AG04450 (cell line): ENCODE measurements around the gene KANK2. TPM values are rescaled to one million over a fixed set of nuclear protein-coding genes. Genes with fewer than 3 reads are reported as not detected.

Experiments used
- CTCF ChIA-PET: fragments of 300-600, 350-600 bp; formaldehyde crosslinking; extraction: SDS; loops from one replicate; lab custom pipeline; 2022; ENCODE audit warnings: antibody characterized with exemption, inconsistent platforms; lab: Charles Lee
- POLR2A ChIA-PET: fragments of 350-600 bp; formaldehyde crosslinking; extraction: SDS; loops from one replicate; lab custom pipeline; 2021; ENCODE audit warnings: antibody characterized with exemption, inconsistent platforms; lab: Yijun Ruan, JAX
- DNase-seq: peaks from one replicate; pipeline ENCODE4 v3.0.0-alpha.2; 2011; ENCODE audit warnings: low read depth, low spot score
- H3K27ac ChIP-seq: one replicate; pipeline ENCODE4 v1.5.1; 2012; ENCODE audit warnings: low read depth, low read length, control low read depth
- H3K27me3 ChIP-seq: one replicate; pipeline ENCODE4 v1.6.0; 2012; ENCODE audit warnings: low read length; ENCODE audit not compliant: control insufficient read depth, insufficient read depth
- H3K4me3 ChIP-seq: 2 replicates; pipeline ENCODE4 v1.5.1; 2011; ENCODE audit warnings: mild to moderate bottlenecking, low read depth, low read length, control low read depth
- H3K9me3 ChIP-seq: 2 replicates; pipeline ENCODE4 v1.5.1; 2012; ENCODE audit warnings: low read length; ENCODE audit not compliant: control insufficient read depth, insufficient read depth
- polyA plus RNA-seq: library from polyadenylated mRNA; depleted of rRNA; stranded (reverse); fragments of >200 nt; gene quantifications from 2 replicates; pipeline ENCODE4 v1.2.3, GENCODE V29; 2011; rRNA removed
- TF ChIP-seq, protein P1 (sequence below): IDR thresholded peaks from 2 replicates; pipeline ENCODE4 v1.5.1; 2011; ENCODE audit warnings: low read depth, low read length, control low read depth, inconsistent platforms

Gene KANK2
- polyA plus RNA-seq, 1 experiment, result 83.2 TPM

DNA sequence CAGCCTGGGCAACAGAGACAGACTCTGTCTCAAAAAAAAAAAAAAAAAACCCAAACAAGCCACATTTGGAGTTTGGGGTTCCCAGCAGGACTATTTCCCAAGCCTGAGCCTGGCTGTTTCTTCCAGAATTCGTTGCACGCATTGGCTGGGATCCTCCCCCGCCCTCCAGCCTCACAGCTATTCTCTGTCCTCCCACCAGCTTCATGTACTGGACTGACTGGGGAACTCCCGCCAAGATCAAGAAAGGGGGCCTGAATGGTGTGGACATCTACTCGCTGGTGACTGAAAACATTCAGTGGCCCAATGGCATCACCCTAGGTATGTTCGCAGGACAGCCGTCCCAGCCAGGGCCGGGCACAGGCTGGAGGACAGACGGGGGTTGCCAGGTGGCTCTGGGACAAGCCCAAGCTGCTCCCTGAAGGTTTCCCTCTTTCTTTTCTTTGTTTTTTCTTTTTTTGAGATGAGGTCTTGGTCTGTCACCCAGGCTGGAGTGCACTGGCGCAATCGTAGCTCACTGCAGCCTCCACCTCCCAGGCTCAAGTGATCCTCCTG is 81.4 kb downstream of the KANK2 start:
- Histone ChIP-seq H3K27me3 (no peaks in the 10 kb centered on the region), H3K4me3 (no peak overlapping the region), H3K9me3 (no peaks in the 10 kb centered on the region; the same call in 1 of the 2 replicates), H3K27ac (no peak overlapping the region)
- ChIA-PET POLR2A (no interaction called here), CTCF (interaction anchor here (2.4 kb wide), 1 partner anchor 10 kb away, joined by 10 read pairs; no protein-coding TSS in a partner anchor)
- TF ChIP-seq, protein P1, sequence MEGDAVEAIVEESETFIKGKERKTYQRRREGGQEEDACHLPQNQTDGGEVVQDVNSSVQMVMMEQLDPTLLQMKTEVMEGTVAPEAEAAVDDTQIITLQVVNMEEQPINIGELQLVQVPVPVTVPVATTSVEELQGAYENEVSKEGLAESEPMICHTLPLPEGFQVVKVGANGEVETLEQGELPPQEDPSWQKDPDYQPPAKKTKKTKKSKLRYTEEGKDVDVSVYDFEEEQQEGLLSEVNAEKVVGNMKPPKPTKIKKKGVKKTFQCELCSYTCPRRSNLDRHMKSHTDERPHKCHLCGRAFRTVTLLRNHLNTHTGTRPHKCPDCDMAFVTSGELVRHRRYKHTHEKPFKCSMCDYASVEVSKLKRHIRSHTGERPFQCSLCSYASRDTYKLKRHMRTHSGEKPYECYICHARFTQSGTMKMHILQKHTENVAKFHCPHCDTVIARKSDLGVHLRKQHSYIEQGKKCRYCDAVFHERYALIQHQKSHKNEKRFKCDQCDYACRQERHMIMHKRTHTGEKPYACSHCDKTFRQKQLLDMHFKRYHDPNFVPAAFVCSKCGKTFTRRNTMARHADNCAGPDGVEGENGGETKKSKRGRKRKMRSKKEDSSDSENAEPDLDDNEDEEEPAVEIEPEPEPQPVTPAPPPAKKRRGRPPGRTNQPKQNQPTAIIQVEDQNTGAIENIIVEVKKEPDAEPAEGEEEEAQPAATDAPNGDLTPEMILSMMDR, result no peak
- DNase-seq, result no peak

DNA sequence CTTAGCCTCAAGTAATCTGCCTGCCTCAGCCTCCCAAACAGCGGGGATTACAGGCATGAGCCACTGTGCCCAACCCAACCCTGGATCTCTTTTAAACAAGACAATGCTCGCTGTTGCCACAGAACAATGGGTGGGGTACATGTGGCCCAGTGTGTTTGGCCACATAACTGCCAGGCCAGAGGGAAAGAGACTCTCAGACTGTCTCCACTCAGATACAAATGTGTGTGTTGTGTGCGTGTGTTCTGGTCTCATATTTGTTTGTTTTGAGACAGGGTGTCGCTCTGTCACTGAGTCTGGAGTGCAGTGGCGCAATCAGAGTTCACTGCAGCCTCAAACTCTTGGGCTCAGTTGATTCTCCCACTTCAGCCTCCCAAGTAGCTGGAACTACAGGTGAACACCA is 82.3 kb downstream of the KANK2 start:
- H3K27me3 ChIP-seq, result no peaks in the 10 kb centered on the region
- POLR2A ChIA-PET, result no interaction called here
- CTCF ChIA-PET, result interaction anchor here (2.4 kb wide), 1 partner anchor 11 kb away, joined by 10 read pairs; no protein-coding TSS in a partner anchor
- no peak overlapping the region for H3K27ac ChIP-seq
- H3K4me3 ChIP-seq, result no peak overlapping the region
- H3K9me3 ChIP-seq, result no peaks in the 10 kb centered on the region
- TF ChIP-seq, protein P1, result no peak
- no peak for DNase-seq

Other genes starting within 250 kb of the KANK2 start
- 41.6 and 63.5 TPM in 2 replicates for gene SMARCA4, start 236.5 kb downstream of the KANK2 start, polyA plus RNA-seq
- gene LDLR, start 108.1 kb downstream of the KANK2 start, polyA plus RNA-seq, result 49.6 and 59.7 TPM in 2 replicates
- 6.0 and 7.4 TPM in 2 replicates for gene SPC24, start 41.8 kb downstream of the KANK2 start, polyA plus RNA-seq
- gene ANGPTL8, start 42.1 kb upstream of the KANK2 start, polyA plus RNA-seq, result not detected in 2 replicates
- gene DOCK6, start 65.0 kb upstream of the KANK2 start, polyA plus RNA-seq, result 8.9 and 14.0 TPM in 2 replicates
- not detected in 2 replicates for gene TSPAN16, start 98.6 kb upstream of the KANK2 start, polyA plus RNA-seq
- 15.6 and 17.0 TPM in 2 replicates for gene RAB3D, start 142.1 kb upstream of the KANK2 start, polyA plus RNA-seq
- gene TMEM205, start 148.7 kb upstream of the KANK2 start, polyA plus RNA-seq, result 71.9 and 90.6 TPM in 2 replicates
- gene CCDC159, start 149.0 kb upstream of the KANK2 start, polyA plus RNA-seq, result 12.1 and 14.6 TPM in 2 replicates
- gene PLPPR2, start 157.9 kb upstream of the KANK2 start, polyA plus RNA-seq, result 13.8 and 18.5 TPM in 2 replicates
- gene SWSAP1, start 177.1 kb upstream of the KANK2 start, polyA plus RNA-seq, result 0.88 and 0.89 TPM in 2 replicates
- 3.8 and 4.9 TPM in 2 replicates for gene EPOR, start 186.8 kb upstream of the KANK2 start, polyA plus RNA-seq
- gene RGL3, start 221.8 kb upstream of the KANK2 start, polyA plus RNA-seq, result 0.11 and 0.16 TPM in 2 replicates
- gene ODAD3, start 237.6 kb upstream of the KANK2 start, polyA plus RNA-seq, result 0.09 and 0.21 TPM in 2 replicates
- gene PRKCSH, start 238.1 kb upstream of the KANK2 start, polyA plus RNA-seq, result 125 and 165 TPM in 2 replicates